HG03378 (cell line): Measurements from ENCODE around the gene PJVK.
A peak's percentile ranks its signal among the peaks of the same experiment; 100 is the strongest.
"Not testable (repeated sequence)": the region's sequence is repeated elsewhere in the genome, so short reads cannot be mapped to it uniquely, and the experiment has no call there.

Source experiments
- ATAC-seq: cut with Tn5 transposase; IDR thresholded peaks from one replicate; pipeline ENCODE4 v1.9.1; 2021; ENCODE audit warnings: mild to moderate bottlenecking, moderate library complexity; ENCODE audit not compliant: unreplicated experiment

Gene PJVK, protein sequence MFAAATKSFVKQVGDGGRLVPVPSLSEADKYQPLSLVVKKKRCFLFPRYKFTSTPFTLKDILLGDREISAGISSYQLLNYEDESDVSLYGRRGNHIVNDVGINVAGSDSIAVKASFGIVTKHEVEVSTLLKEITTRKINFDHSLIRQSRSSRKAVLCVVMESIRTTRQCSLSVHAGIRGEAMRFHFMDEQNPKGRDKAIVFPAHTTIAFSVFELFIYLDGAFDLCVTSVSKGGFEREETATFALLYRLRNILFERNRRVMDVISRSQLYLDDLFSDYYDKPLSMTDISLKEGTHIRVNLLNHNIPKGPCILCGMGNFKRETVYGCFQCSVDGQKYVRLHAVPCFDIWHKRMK

DNA sequence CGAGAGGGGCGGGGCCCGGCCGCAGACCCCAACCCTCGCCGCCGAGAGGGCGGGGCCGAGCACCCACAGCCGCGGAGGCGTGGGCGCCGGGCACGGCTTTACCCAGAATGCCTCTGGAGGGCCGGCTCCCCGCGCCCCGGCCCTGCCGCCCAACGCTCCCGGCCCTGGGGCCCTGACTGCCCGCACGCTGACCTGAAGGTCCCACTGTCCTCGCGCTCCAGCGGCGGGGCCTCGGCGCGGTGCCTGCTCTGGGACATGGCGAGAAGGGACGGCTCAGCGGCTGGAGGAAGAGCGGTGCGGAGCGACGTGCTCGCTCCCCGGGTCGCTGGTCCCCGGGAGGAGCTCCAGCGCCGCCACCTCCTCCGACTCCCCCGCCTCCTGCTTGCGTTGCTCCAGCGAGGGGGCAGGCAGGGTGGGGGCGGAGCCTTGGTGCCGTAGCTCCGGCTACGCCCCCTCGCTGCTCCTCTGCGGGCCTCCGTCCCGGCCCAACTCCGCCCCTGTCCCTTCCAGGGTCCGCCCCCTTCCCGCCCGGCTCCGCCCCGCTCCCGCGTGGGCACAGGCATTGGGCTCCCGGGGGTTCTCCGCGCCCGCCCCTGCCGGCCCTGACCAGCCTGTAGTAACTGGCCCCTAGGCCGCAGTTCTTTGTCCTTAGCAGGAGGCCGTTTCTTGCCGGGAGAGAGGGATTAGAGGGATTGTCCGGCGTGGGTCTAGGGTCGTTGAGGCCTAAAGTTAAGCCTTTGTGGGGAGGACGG is at the start of gene PJVK, which contains the start of gene PRKRA:
Gene PJVK, plus strand, starts transcription at position 605 of the 752 bp plus-strand sequence. CDS start 2,032 bp downstream, outside the sequence.
Gene PRKRA, minus strand, starts transcription at position 402 of the 752 bp plus-strand sequence. Its CDS starts 145 bp downstream, at position 257.
- ATAC-seq = peak; percentile 72

DNA sequence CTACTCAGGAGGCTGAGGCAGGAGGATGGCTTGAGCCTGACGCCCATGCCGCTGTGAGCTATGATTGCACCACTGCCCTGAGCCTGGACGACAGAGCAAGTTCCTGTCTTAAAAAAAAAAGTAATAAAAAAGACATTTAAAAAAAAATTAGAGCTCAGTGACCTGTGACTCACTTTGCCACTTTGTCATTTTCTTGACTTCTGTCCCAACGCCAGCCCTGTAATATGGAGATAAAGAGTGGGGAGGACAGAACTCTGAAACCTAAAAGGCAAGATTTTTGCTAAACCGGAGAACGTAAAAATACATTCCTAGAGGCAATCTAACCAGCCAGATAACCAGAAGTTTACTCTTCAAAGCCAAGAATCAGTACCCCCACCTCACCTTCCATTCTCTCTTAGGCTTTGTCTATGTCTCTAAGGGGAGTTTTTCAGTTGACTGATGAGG is 49.2 kb upstream of the PJVK start:
- ATAC-seq = no peak

DNA sequence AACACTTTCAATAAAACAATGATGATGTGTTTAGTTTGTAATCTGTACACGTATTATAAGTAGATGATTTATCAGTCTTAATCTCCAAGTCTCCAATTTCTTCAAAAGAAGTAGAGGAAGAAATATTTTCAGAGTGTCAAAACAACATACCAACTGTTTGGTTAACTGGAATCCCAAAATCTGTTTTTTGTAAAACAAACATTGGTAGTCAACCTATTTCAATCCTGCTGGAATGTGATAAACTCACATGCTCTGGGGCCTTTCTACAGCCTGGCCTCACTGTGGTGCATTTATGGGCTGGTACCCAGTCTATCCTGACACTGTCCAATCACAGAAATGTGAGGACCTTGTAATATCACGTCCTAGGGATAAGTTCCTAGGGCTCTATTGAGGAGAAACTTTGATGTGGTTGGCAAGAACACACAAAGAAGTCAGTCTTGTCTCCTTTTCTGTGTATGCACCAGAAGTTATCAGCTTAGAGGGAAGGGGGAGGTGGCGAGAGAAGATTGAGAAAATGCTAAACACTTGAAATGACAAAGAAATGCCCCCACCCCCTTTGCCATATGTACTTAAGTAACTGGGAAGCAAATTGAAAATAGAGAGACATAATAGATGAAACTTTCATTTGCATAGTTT is 47.4 kb upstream of the PJVK start:
- ATAC-seq = peak; percentile 30

DNA sequence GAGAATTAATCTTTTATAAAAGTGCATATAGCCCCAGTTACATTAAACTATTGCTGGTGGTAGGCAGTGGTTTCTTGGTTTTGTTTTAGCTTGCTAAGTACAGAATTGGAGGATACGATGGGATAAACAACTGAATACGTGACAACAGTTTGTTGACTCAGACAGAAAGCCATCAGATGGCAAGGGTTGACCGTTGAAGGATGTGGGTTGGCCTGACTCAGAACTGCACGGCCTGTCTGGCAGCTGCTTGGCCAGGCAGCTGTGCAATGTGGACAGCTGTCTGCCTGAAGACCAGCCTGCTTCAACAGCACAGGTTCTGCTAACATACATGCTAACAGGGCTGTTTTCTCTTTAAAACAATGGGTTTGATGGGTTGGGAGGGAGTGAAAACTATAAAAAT is 46.8 kb upstream of the PJVK start:
- peak; percentile 99 for ATAC-seq

DNA sequence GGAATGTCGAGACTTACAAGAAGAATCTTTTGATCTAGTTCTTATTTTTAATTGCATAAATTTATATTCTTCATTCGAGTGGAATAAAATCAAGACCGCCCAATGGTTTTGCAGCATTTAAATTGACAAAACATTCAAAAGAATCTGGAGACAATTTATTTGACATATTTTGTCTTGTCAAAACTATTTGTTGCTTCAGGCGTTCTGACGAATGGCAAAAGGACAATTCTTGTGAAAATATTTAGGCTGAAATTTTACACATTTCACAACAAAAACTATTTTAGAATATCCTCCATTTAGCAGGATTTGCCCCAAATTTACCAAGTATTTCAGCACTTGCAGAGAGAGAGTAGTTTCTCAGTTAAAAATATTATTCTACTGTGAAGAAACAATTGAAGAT is 41.9 kb upstream of the PJVK start:
- ATAC-seq = no peak

DNA sequence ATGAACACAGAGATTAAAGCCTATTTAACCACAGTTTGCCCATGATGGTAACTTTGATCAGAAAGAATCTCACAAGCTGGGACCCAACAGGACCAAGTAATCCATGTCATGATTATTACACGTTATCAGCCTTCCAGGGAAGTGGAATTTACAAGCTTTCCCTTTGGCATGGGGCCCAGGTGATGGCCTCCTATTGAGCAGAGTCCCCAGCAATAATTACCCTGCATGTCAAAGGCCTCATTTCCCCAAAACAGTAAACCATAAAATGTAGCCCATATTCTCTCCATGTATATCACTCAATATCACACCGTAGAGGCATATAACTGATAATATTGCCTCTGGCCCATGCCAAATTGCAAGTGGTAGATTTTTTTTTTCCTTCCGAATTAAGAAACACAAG is 39.1 kb upstream of the PJVK start:
- no peak for ATAC-seq

DNA sequence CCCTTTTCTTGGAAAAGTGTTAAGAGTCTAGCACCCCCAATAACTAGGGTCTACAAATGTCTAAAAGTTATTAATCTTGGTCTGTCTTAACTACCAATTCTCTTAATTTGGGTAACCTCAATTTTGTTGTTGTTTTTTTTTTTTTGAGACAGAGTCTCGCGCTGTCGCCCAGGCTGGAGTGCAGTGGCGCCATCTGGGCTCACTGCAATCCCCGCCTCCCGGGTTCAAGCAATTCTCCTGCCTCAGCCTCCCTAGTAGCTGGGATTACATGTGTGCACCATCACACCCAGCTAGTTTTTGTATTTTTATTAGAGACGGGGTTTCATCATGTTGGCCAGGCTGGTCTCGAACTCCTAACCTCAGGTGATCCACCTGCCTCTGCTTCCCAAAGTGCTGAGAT is 38.7 kb upstream of the PJVK start:
- ATAC-seq = not testable (repeated sequence)

DNA sequence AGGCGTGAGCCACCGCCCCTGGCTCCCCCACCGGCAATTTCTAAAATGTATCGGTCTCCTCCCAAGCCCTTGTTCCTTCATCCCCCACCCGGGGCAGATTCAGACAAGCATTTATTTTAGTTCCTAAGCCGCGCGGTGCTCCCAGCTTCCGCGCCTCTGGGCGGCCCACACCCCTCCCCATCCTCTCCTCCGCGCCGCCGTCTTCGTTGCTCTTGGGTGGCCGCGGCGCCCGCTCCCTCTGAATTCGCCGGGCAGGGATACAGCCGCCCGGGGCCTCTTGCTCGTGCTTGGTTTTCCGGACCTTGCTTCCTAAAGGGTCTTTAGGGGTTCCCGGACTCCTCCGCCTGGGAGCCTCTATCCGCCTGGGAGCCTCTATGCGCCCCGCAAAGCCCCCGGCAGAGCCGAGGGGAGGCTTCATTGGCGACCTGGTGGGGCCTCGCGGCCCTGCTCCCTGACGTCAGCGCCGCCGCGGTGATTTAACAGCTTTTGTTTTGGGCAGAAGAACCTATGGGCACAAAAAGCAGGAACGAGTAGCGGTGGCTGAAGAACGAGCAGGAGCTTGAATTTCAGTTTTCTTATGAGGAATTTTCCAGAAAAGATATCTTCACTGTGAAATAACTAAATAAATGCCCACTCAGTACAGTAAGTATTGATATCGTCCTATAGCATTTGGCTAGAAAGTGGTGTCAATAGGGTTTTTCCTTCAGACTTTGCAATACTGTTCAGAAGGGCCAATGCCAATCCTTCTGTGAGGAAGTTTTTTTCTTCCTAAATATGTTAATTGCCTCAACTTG is 37.5 kb upstream of the PJVK start:
- peak; percentile 57 for ATAC-seq

DNA sequence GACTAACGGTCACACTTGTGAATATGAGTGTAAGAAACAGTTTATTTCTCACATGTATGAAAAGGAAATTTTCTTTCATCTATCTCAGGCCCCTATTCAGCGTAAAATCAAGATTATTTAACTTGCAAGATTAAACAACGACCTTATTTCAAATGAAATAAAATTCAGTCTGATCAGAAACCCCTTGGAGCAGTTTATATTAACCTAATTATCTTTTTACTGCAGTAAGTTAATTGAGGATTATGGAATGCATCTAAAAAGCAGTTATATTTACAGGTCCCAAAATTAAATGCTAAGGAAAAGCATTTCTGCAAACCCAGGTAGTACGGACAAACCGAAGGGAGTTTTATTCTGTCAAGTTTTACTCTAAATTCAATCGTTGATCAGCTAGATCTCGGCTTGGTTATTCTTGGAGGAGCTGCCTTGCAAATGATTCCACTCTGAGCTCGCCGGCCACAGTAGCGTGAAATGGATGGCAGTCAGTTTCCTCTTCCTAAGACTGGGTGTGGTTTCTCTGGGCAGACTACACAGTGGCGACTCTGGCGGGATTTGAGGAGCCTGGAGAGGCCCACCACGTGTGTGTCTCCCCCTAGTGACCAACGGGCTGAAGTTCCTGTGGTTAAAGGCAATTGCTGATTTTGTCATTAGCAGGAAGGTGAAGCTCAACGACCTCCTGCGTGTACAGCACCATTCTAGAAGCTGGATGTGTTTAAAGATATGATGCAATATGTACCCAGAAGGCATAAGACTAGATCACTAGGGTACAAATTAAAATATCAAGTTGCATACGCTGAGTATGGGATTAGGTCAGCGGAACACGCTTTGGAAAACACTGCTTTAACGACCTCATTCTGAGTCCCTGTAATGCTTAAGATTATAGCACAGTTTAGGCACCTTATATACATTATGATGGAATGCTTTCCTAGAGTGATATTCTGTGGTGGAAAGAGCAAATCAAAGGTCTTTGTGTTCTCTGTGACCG is 36.6 kb upstream of the PJVK start:
- ATAC-seq = peak; percentile 86

DNA sequence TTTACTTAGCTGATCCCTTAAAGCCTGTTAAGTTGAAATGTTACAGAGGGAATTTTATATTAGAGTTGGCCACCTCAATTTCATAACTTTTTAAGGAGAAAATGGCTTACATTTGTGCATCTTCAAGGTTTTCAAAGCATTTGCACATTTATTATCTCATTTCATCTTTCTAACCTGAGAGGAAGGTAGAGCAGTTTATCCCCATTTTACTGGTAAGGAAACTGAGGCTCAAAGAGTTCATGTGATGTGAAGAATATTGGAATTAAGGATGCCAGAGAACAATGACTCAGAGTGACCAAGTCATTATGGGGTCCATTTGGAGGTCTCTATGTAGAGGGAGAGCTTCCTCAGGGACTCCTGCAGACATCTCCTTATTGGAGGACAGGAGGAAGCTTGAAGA is 35.2 kb upstream of the PJVK start:
- no peak for ATAC-seq

DNA sequence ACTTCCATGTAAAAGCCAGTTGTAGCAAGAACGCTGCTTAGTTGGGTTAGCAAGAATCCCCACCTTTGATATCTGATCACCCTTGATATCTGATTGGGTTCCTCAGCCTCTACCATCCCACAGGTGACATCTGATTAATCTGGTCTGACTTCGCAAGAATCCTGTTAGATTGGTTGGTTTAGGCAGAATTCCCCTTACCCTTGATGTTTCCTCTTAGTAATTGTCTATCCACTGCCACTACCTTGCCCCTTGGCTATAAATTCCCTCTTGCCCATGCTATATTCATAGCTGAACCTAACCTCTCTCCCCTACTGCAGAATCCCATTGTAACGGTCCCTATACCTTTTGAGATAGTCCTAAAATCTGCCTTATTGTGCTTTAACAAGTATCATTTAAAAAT is 33.3 kb upstream of the PJVK start:
- ATAC-seq = no peak

DNA sequence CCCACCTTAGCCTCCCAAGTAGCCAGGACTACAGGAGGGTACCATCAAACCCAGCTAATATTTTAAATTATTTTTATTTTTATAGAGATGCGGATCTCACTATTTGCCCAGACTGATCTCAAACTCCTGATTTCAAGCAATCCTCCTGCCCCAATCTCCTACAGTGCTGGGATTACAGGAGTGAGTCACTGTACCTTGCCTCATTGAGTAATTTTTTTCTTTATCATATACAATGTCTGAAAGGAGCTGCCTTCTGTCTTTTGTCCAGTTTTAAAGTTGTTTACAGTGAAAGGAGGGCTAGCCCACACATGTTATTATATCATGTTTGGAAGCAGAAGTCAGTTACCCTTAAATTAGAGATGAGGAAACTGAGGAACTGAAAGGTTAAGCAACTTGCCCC is 32.8 kb upstream of the PJVK start:
- no peak for ATAC-seq

DNA sequence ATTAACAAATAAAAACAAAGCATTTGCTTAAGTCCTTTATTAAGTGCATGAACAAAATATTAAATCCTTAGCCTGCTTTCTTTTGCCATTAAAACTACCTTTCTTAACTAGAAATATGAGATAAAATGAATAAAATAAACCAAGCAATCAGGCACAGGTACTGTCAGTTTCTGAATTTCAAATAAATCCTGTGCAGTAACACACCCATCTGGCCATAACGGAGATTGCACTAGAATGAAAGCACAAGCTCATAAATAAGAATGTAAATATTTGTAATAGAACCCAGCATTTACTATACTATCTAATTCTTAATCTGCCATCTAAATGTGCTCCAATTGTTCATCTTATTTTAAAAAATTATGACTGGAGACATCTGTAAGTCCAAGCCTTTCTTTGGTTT is 32.1 kb upstream of the PJVK start:
- no peak for ATAC-seq

DNA sequence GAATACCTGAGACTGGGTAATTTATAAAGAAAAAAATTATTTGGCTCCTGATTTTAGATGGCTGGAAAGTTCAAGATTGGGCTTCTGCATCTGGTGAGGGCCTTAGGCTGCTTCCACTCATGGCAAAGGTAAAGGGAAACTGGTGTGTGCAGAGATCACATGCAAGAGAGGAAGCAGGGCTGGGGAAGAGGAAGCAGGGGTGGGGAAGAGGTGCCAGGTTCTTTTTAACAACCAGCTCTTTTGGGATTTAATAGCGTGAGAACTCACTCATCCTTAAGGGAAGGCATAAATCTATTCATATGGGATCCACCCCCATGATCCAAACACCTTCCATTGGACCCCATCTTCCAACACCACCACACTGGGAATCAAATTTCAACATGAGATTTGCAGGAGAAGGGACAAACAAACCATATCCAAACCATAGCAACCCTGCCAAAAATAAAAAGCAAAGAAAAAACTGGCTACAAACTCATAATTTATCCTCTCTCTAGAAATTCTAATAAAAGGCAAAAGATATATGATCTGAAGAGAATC is 30.6 kb upstream of the PJVK start:
- no peak for ATAC-seq

DNA sequence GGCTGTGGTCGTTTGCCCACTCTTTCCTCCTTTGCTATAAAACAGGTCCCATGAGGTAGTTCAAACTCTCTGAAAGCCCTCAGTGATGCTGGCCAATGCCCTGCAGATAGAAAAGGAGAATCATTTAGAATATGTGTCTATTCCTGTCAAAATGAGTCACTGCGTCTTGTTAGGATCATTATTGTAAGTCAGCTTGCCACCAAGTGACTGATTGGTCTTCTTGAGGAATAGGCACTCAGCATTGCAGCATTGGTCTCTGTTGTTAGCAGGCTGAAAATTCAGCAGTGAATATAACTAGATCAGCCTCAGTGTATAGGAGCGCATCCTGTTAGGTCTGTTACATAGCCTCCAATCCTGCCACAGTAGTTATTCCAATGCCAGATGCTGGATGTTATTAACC is 29.1 kb upstream of the PJVK start:
- no peak for ATAC-seq

DNA sequence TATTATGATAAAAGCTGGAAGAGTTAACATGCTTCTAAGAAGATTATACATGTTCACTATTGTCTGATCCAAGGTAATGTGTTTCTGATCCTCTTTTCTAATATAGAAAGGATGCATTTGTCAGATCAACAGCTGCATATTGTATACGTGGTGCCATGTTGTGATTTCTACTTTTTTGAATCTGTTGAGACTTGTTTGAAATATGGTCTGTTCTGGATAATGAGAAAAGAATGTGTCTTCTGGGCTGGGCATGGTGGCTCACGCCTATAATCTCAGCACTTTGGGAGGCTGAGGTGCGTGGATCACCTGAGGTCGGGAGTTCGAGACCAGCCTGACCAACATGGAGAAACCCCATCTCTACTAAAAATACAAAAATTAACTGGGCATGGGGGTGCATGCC is 27.4 kb upstream of the PJVK start:
- not testable (repeated sequence) for ATAC-seq

DNA sequence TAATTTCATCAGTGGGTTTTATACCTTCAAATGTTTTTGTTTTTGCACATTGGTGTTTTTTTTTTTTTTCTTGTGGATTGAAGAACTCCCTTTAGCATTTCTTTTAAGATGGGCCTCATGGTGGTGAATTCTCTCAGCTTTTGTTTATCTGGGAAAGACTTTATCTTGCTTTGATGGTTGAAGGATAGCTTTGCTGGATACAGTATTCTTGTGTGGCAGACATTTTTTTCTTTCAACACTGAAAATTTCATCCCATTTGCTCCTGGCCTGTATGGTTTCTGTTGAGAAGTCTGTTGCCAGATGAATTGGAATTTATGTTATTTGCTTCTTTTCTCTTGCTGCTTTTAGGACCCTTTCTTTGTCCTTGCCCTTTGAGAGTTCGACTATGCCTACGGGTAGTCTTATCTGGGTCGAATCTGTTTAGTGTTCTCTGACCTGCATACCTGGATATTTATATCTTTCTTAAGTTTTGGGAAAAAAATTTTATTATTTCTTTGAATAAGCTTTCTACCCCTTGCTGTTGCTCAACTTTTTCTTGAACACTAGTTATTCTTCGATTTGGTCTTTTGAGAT is 25.8 kb upstream of the PJVK start:
- ATAC-seq = no peak

DNA sequence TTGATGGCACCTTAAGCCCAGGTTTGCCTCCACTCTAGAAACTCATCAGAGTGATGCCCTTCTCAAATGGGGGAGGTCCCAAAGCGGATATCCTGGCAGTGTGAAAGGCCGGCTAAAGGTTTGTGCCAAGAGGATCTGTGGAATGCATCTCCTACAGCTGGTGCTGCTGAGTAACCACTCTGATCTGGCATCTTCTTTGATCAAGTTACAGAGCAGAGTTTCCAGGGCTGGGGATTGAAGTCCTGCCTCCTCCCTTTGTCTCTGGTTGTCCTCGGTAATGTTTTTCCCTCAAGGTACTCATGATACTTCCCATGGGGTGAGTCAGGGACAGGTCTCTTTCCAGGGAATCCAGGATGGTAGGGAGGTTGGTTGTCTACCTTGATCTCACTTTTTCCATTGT is 24.8 kb upstream of the PJVK start:
- ATAC-seq = no peak

DNA sequence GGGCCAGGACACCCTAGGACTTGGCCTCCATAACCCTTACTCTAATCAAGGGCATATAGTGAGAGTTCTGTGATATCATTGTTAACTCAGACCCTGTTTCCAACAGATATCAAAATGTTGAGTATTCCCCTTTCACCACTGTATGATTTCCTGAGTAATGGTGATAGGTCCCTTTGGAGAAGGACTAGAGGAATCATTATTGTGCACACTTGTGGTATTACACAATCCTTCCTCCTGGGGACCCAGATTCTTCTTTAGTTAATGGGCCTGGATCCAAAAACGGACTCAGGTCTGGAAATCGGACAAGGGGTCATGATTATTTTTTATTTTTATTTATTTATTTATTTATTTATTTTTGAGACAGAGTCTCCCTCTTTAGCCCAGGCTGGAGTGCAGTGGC is 23.7 kb upstream of the PJVK start:
- no peak for ATAC-seq
